KMS-11 (cell line): ENCODE measurements around the gene FN3K.

ENCODE experiments used
- H2AFZ ChIP-seq: fragments of 200-600 bp; sonication (generic); 2 replicates; pipeline ENCODE4 v1.6.1; 2016; ENCODE audit warnings: antibody characterized with exemption, mixed run types, low read depth
- H3K27ac ChIP-seq: fragments of 200-600 bp; sonication (generic); 2 replicates; pipeline ENCODE4 v1.6.1; 2016; ENCODE audit warnings: mild to moderate bottlenecking, mixed run types
- H3K27me3 ChIP-seq: fragments of 200-600 bp; sonication (generic); 2 replicates; pipeline ENCODE4 v1.6.1; 2017; ENCODE audit warnings: mild to moderate bottlenecking, low read depth, mixed run types, moderate library complexity; ENCODE audit not compliant: insufficient read depth
- H3K36me3 ChIP-seq: fragments of 200-600 bp; sonication (generic); 2 replicates; pipeline ENCODE4 v1.6.1; 2017; ENCODE audit warnings: mild to moderate bottlenecking, mixed run types; ENCODE audit not compliant: insufficient read depth
- H3K4me1 ChIP-seq: fragments of 200-600 bp; sonication (generic); 2 replicates; pipeline ENCODE4 v1.6.1; 2016; ENCODE audit warnings: mild to moderate bottlenecking, low read depth, mixed run types; ENCODE audit not compliant: poor library complexity, severe bottlenecking
- H3K4me2 ChIP-seq: fragments of 200-600 bp; sonication (generic); 2 replicates; pipeline ENCODE4 v1.7.0; 2016; ENCODE audit warnings: mild to moderate bottlenecking, mixed run types
- H3K4me3 ChIP-seq: fragments of 200-600 bp; sonication (generic); IDR thresholded peaks from 2 replicates; pipeline ENCODE4 v1.6.1; 2017; ENCODE audit warnings: low read depth, low read length, mixed read lengths; ENCODE audit not compliant: insufficient read depth
- H3K79me2 ChIP-seq: fragments of 200-600 bp; sonication (generic); 2 replicates; pipeline ENCODE4 v1.6.1; 2016; ENCODE audit warnings: low read depth, mixed run types; ENCODE audit not compliant: insufficient read depth
- H3K9ac ChIP-seq: fragments of 200-600 bp; sonication (generic); 2 replicates; pipeline ENCODE4 v1.6.1; 2016; ENCODE audit warnings: mild to moderate bottlenecking, mixed run types
- H4K20me1 ChIP-seq: fragments of 200-600 bp; sonication (generic); 2 replicates; pipeline ENCODE4 v1.6.1; 2016; ENCODE audit warnings: mild to moderate bottlenecking, mixed run types; ENCODE audit not compliant: insufficient read depth
- CTCF ChIP-seq: fragments of 200-600 bp; sonication (generic); conservative IDR thresholded peaks from 2 replicates; pipeline ENCODE4 v1.6.1; 2017; ENCODE audit warnings: low read depth, mild to moderate bottlenecking, antibody characterized with exemption, low read length, moderate library complexity, mixed read lengths

Gene FN3K

DNA sequence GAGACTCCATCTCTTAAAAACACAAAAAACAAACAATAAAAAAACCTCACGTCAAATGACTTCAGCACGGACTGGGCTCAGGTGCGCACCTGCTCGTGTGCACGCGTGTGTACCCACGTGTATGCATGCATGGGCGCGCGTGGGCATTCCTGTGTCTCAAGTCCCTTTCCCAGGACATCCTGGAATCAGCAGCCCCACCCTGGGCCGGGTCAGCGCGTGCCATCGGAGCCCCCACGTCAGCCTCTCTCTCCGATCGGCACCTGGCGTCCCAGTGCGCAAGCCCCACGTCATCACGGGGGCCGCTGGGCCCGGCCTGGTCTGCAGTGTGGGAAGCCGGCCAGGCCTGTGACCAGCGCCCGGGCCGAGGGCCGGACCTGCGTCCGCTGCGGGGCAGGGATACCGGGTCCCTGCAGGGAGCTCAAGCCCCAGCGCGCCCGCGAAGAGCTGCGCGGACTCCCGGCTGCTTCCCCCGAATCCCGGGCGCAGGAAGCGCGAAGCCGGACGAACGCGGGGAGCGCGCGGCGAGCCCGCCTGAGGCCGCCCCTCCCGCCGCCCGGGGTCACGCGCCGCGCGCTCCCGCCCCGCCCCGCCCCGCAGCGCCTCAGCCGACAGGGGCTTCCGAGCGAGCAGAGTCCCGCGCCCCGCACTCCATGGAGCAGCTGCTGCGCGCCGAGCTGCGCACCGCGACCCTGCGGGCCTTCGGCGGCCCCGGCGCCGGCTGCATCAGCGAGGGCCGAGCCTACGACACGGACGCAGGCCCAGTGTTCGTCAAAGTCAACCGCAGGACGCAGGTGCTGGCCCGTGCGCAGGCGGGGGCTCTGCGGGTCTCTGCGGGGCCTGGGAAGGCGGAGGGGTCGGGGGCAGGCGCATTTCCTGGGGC, at the start of gene FN3K:
FN3K (plus strand) TSS at position 629 of the 880 bp plus-strand sequence; CDS start at position 651, 22 bp downstream.
- Histone ChIP-seq H3K27me3 (no peaks in the 10 kb centered on the region), H3K9ac (no peak within 1 kb of the TSS), H3K36me3 (no peaks in the 10 kb centered on the region), H3K27ac (no peak within 1 kb of the TSS), H4K20me1 (no peaks in the 10 kb centered on the region), H2AFZ (no peak within 1 kb of the TSS), H3K4me3 (no peak within 1 kb of the TSS), H3K79me2 (no peaks in the 10 kb centered on the region), H3K4me1 (no peaks in the 10 kb centered on the region), H3K4me2 (no peak within 1 kb of the TSS)
- TF ChIP-seq CTCF, result no peak

DNA sequence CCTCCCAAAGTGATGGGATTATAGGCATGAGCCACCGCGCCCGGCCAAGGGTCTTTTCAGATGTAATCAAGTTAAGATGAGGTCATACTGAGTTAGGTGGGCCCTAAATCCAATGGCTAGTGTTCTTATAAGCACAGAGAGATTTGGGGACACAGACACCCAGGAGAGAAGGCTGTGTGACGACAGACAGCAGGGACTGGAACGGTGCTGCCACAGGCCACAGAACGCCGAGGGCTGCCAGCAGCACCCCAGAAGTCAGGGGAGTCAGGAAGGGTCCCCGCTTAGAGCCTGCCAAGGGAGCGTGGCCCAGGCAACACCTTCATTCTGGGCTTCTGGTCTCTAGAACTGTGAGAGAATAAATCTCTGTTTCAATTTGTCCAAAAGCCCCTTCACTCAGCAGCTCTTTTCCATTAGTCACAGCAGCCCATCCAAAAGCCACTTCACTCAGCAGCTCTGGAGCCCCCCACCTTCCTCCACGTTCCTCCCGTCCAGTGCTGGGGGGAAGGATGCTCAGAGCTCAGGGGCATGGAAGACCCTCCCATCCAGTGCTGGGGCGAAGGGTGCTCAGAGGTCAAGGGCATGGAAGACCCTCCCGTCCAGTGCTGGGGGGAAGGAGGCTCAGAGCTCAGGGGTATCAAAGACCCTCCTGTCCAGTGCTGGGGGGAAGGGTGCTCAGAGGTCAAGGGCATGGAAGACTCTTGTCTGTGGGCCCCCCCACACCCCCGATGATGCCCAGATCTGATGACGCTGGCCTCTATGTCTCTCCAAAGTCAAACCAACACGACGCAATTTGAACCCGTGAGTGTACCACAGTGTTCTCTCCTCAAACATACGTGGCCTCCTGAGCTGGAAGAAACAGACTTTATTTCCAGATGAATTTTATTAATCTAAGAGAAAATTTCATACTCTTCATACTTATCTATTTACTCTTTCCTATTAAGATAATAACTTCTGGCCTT, 48.8 kb upstream of the FN3K start:
- no peaks in the 10 kb centered on the region for H3K4me1 ChIP-seq
- no peak overlapping the region for H3K27ac ChIP-seq
- TF ChIP-seq CTCF, result no peak
- no peak overlapping the region for H3K4me3 ChIP-seq
- no peaks in the 10 kb centered on the region for H4K20me1 ChIP-seq
- H3K79me2 ChIP-seq, result no peaks in the 10 kb centered on the region
- H3K9ac ChIP-seq, result no peak overlapping the region
- no peak overlapping the region for H2AFZ ChIP-seq
- no peak overlapping the region for H3K4me2 ChIP-seq
- no peaks in the 10 kb centered on the region for H3K36me3 ChIP-seq
- no peaks in the 10 kb centered on the region for H3K27me3 ChIP-seq

DNA sequence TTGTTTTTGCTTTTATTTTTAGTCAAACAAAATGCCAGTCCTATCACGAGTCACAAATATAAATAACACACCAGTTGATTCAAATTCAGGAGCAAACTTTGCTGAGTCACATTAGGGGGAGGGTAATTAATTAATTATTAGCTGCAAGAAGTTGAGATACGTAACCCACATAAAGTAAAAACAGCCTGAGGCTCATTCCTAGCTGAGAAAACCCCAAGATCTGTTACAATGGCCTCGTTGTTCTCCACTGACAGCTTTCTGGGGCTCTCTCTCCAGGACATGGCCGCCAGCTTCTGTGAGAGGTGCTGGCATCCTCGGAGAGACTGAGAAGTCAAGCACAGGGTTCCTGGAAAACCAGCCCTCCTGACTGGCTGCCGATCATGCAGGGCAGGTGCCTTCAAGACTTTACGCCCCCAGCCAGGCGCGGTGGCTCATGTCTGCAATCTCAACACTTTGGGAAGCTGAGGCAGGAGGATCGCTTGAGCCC, 48.0 kb upstream of the FN3K start:
- no peak for TF ChIP-seq CTCF
- Histone ChIP-seq H4K20me1 (no peaks in the 10 kb centered on the region), H3K27me3 (no peaks in the 10 kb centered on the region), H3K4me1 (no peaks in the 10 kb centered on the region), H3K27ac (no peak overlapping the region), H2AFZ (no peak overlapping the region), H3K4me2 (no peak overlapping the region), H3K79me2 (no peaks in the 10 kb centered on the region), H3K36me3 (no peaks in the 10 kb centered on the region), H3K9ac (no peak overlapping the region), H3K4me3 (no peak overlapping the region)

- H3K79me2 ChIP-seq, result no peaks in the 10 kb centered on the region
- no peak overlapping the region for H3K4me2 ChIP-seq
Observed at GRCh38 chr17:82687871-82688270, 47.5 kb upstream of the FN3K start.

More at GRCh38 chr17:82687871-82688270, 47.5 kb upstream of the FN3K start:
- Histone ChIP-seq H3K9ac (no peak overlapping the region), H3K4me3 (no peak overlapping the region), H3K27me3 (no peaks in the 10 kb centered on the region), H2AFZ (no peak overlapping the region), H3K27ac (no peak overlapping the region), H4K20me1 (no peaks in the 10 kb centered on the region), H3K4me1 (no peaks in the 10 kb centered on the region), H3K36me3 (no peaks in the 10 kb centered on the region)
- no peak for TF ChIP-seq CTCF
